ENCODE data around the gene TNRC6C.

Gene TNRC6C

GRCh38 chr17:77957857-77958715 lies at the start of gene TNRC6C:
Gene TNRC6C, plus strand, starts transcription at chr17:77958703. Its CDS starts 45,504 bp downstream, at chr17:78004207.
- peak; percentile 98 to 100 for DNase-seq (ENCODE audit: low read depth in 1 of 2, low spot score in 1 of 2)

- no peak for DNase-seq (ENCODE audit: low read depth in 1 of 2, low spot score in 1 of 2)
These were observed 49.3 kb upstream of the TNRC6C start for GRCh38 chr17:77909236-77909635.

GRCh38 chr17:77909816-77910215 lies 48.7 kb upstream of the TNRC6C start:
- no peak for DNase-seq (ENCODE audit: low read depth in 1 of 2, low spot score in 1 of 2)

GRCh38 chr17:77914385-77915254 lies 43.9 kb upstream of the TNRC6C start:
- DNase-seq (ENCODE audit: low read depth in 1 of 2, low spot score in 1 of 2), result no peak

GRCh38 chr17:77915594-77916021 lies 42.9 kb upstream of the TNRC6C start:
- DNase-seq (ENCODE audit: low read depth in 1 of 2, low spot score in 1 of 2), result no peak

GRCh38 chr17:77916264-77916663 lies 42.2 kb upstream of the TNRC6C start:
- no peak for DNase-seq (ENCODE audit: low read depth in 1 of 2, low spot score in 1 of 2)

- no peak for DNase-seq (ENCODE audit: low read depth in 1 of 2, low spot score in 1 of 2)
These were observed 41.6 kb upstream of the TNRC6C start for GRCh38 chr17:77916703-77917481.

GRCh38 chr17:77919276-77919675 lies 39.2 kb upstream of the TNRC6C start:
- DNase-seq (ENCODE audit: low read depth in 1 of 2, low spot score in 1 of 2), result no peak

- DNase-seq (ENCODE audit: low read depth in 1 of 2, low spot score in 1 of 2), result no peak
These were observed 35.4 kb upstream of the TNRC6C start for GRCh38 chr17:77923135-77923534.

- DNase-seq (ENCODE audit: low read depth in 1 of 2, low spot score in 1 of 2), result no peak
These were observed 34.6 kb upstream of the TNRC6C start for GRCh38 chr17:77923776-77924513.

GRCh38 chr17:77924757-77925336 lies 33.7 kb upstream of the TNRC6C start:
- no peak for DNase-seq (ENCODE audit: low read depth in 1 of 2, low spot score in 1 of 2)

- DNase-seq (ENCODE audit: low read depth in 1 of 2, low spot score in 1 of 2), result no peak
These were observed 32.5 kb upstream of the TNRC6C start for GRCh38 chr17:77925831-77926543.

- DNase-seq (ENCODE audit: low read depth in 1 of 2, low spot score in 1 of 2), result no peak
These were observed 31.5 kb upstream of the TNRC6C start for GRCh38 chr17:77926981-77927380.

- DNase-seq (ENCODE audit: low read depth in 1 of 2, low spot score in 1 of 2), result no peak
These were observed 30.6 kb upstream of the TNRC6C start for GRCh38 chr17:77927777-77928518.

GRCh38 chr17:77928519-77929179 lies 29.9 kb upstream of the TNRC6C start:
- no peak for DNase-seq (ENCODE audit: low read depth in 1 of 2, low spot score in 1 of 2)

- DNase-seq (ENCODE audit: low read depth in 1 of 2, low spot score in 1 of 2), result no peak
These were observed 29.3 kb upstream of the TNRC6C start for GRCh38 chr17:77929180-77929564.

GRCh38 chr17:77929871-77930436 lies 28.5 kb upstream of the TNRC6C start:
- DNase-seq (ENCODE audit: low read depth in 1 of 2, low spot score in 1 of 2), result no peak
